Body of pancreas (tissue), 4 donors: ENCODE data around the gene NTF3.

Source experiments
- POLR2A ChIP-seq, 3 donors: fragments of 450-650 bp; IDR thresholded peaks; one replicate each; pipeline ENCODE4 v1.6.1; 2016; ENCODE audit warnings: antibody characterized with exemption in 3 of 3, mild to moderate bottlenecking in 2 of 3
- TF ChIP-seq, protein P1 (sequence below), 7 experiments: fragments of 450-650 bp in 4 of 7; fragments of 200-600 bp in 3 of 7; sonication (generic) in 3 of 7; IDR thresholded peaks; one replicate each; pipeline ENCODE4 v1.5.1; 2016 to 2019; ENCODE audit warnings: antibody characterized with exemption in 7 of 7

DNA sequence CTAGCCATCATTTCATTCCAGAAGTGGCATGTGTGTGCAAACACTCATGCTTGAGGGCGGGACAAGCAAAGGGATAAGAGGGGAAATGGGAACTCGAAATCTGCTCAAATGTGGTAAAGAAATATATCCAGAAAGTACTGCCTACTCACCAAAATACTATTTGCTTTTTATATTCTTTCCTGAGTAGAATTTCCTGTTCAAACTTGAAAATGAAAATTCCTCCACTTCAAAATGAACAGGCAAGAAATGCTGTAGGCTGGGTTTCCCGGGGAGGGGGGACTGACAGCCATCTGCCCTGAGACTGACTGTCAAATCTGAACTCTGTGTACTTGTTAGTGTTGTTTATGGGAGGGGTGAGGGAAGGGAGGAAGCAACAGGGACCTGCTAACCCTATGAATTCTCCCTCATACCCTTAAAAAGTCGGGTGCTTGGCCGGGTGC, 34.6 kb downstream of the NTF3 start:
- TF ChIP-seq, protein P1, sequence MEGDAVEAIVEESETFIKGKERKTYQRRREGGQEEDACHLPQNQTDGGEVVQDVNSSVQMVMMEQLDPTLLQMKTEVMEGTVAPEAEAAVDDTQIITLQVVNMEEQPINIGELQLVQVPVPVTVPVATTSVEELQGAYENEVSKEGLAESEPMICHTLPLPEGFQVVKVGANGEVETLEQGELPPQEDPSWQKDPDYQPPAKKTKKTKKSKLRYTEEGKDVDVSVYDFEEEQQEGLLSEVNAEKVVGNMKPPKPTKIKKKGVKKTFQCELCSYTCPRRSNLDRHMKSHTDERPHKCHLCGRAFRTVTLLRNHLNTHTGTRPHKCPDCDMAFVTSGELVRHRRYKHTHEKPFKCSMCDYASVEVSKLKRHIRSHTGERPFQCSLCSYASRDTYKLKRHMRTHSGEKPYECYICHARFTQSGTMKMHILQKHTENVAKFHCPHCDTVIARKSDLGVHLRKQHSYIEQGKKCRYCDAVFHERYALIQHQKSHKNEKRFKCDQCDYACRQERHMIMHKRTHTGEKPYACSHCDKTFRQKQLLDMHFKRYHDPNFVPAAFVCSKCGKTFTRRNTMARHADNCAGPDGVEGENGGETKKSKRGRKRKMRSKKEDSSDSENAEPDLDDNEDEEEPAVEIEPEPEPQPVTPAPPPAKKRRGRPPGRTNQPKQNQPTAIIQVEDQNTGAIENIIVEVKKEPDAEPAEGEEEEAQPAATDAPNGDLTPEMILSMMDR (IDR thresholded peaks at IDR 0.05): no peak
- TF ChIP-seq POLR2A (IDR thresholded peaks at IDR 0.05): no peak
